H9 (cell line): ENCODE results near the gene SUMF1. TPM values are rescaled to one million over a fixed set of nuclear protein-coding genes. Genes with fewer than 3 reads are reported as not detected.

Source experiments
- DNase-seq: peaks from one replicate; pipeline ENCODE4 v3.0.0-alpha.2; 2017
- H2AFZ ChIP-seq: one replicate; pipeline ENCODE4 v1.6.1; 2013; ENCODE audit warnings: mild to moderate bottlenecking, low read length, control low read depth, moderate library complexity
- H2AK5ac ChIP-seq: 2 replicates; pipeline ENCODE4 v1.6.1; 2013; ENCODE audit warnings: low read length, control low read depth, mixed read lengths; ENCODE audit not compliant: insufficient read length
- H2BK120ac ChIP-seq: one replicate; pipeline ENCODE4 v1.6.1; 2013; ENCODE audit warnings: low read depth, mild to moderate bottlenecking, low read length, control low read depth, inconsistent platforms; ENCODE audit not compliant: poor library complexity, severe bottlenecking
- H2BK12ac ChIP-seq: 2 replicates; pipeline ENCODE4 v1.6.1; 2013; ENCODE audit warnings: low read length, control low read depth, mixed read lengths, low read depth; ENCODE audit not compliant: insufficient read length
- H2BK15ac ChIP-seq: 2 replicates; pipeline ENCODE4 v1.6.1; 2013; ENCODE audit warnings: low read depth, low read length, control low read depth
- H2BK20ac ChIP-seq: one replicate; pipeline ENCODE4 v1.6.1; 2013; ENCODE audit warnings: low read depth, mild to moderate bottlenecking, low read length, control low read depth, inconsistent platforms; ENCODE audit not compliant: poor library complexity, severe bottlenecking
- H2BK5ac ChIP-seq: 2 replicates; pipeline ENCODE4 v1.6.1; 2013; ENCODE audit warnings: low read length, control low read depth, mixed read lengths; ENCODE audit not compliant: insufficient read length
- H3K14ac ChIP-seq: 2 replicates; pipeline ENCODE4 v1.6.1; 2013; ENCODE audit warnings: low read length, control low read depth; ENCODE audit not compliant: insufficient read depth
- H3K18ac ChIP-seq: 2 replicates; pipeline ENCODE4 v1.6.1; 2013; ENCODE audit warnings: low read depth, mild to moderate bottlenecking, mixed read lengths, low read length, control low read depth; ENCODE audit not compliant: insufficient read length
- H3K23ac ChIP-seq: 2 replicates; pipeline ENCODE4 v1.6.1; 2013; ENCODE audit warnings: low read length, control low read depth, mixed read lengths, low read depth; ENCODE audit not compliant: insufficient read length
- H3K23me2 ChIP-seq: 2 replicates; pipeline ENCODE4 v1.6.1; 2013; ENCODE audit warnings: low read depth, mild to moderate bottlenecking, mixed read lengths, low read length, control low read depth; ENCODE audit not compliant: insufficient read length, poor library complexity, severe bottlenecking
- H3K27ac ChIP-seq: 2 replicates; pipeline ENCODE4 v1.5.1; 2013; ENCODE audit warnings: low read length, control low read depth, mixed read lengths, low read depth; ENCODE audit not compliant: insufficient read length
- H3K27me3 ChIP-seq: 2 replicates; pipeline ENCODE4 v1.6.1; 2013; ENCODE audit warnings: low read length, control low read depth, inconsistent platforms; ENCODE audit not compliant: insufficient read depth
- H3K4ac ChIP-seq: 2 replicates; pipeline ENCODE4 v1.6.1; 2013; ENCODE audit warnings: low read depth, mild to moderate bottlenecking, control low read depth, inconsistent platforms, low read length, moderate library complexity
- H3K4me1 ChIP-seq: 2 replicates; pipeline ENCODE4 v1.6.1; 2013; ENCODE audit warnings: low read length, control low read depth, inconsistent platforms; ENCODE audit not compliant: insufficient read depth
- H3K4me2 ChIP-seq: 2 replicates; pipeline ENCODE4 v1.6.1; 2013; ENCODE audit warnings: low read length, control low read depth, mixed read lengths; ENCODE audit not compliant: insufficient read length, insufficient read depth
- H3K56ac ChIP-seq: 2 replicates; pipeline ENCODE4 v1.6.1; 2013; ENCODE audit warnings: low read depth, mild to moderate bottlenecking, mixed read lengths, low read length, control low read depth; ENCODE audit not compliant: insufficient read length
- H3K79me1 ChIP-seq: 2 replicates; pipeline ENCODE4 v1.6.1; 2013; ENCODE audit warnings: low read depth, mild to moderate bottlenecking, moderate library complexity, low read length, control low read depth, inconsistent platforms; ENCODE audit not compliant: insufficient read depth, poor library complexity, severe bottlenecking
- H3K79me2 ChIP-seq: 2 replicates; pipeline ENCODE4 v1.6.1; 2013; ENCODE audit warnings: low read length, control low read depth, inconsistent platforms; ENCODE audit not compliant: insufficient read depth
- H3K9ac ChIP-seq: 2 replicates; pipeline ENCODE4 v1.6.1; 2013; ENCODE audit warnings: low read length, control low read depth, mixed read lengths; ENCODE audit not compliant: insufficient read length; ENCODE audit errors: extremely low read depth
- H3K9me3 ChIP-seq: one replicate; pipeline ENCODE4 v1.6.1; 2013; ENCODE audit warnings: low read depth, low read length, inconsistent platforms; ENCODE audit not compliant: control insufficient read depth
- H3T11ph ChIP-seq: one replicate; pipeline ENCODE4 v1.6.1; 2013; ENCODE audit warnings: mild to moderate bottlenecking, low read length, control low read depth, inconsistent platforms
- H4K20me1 ChIP-seq: one replicate; pipeline ENCODE4 v1.6.1; 2013; ENCODE audit not compliant: control insufficient read depth, insufficient read length, insufficient read depth
- H4K5ac ChIP-seq: 2 replicates; pipeline ENCODE4 v1.6.1; 2013; ENCODE audit warnings: low read depth, mild to moderate bottlenecking, mixed read lengths, low read length, control low read depth; ENCODE audit not compliant: insufficient read length
- H4K8ac ChIP-seq: replicated peaks from 2 replicates; pipeline ENCODE4 v1.6.1; 2013; ENCODE audit warnings: low read length, control low read depth, mixed read lengths, low read depth; ENCODE audit not compliant: insufficient read length
- H4K91ac ChIP-seq: 2 replicates; pipeline ENCODE4 v1.6.1; 2013; ENCODE audit warnings: low read depth, mild to moderate bottlenecking, moderate library complexity, mixed read lengths, low read length, control low read depth; ENCODE audit not compliant: insufficient read length
- H3K27ac Mint-ChIP-seq, 3 experiments: 2 replicates in 2 of 3; 3 replicates in 1 of 3; pipeline ENCODE4 v1.8.0; 2020 to 2021; ENCODE audit warnings: mixed read lengths in 3 of 3, mild to moderate bottlenecking in 1 of 3, moderate library complexity in 1 of 3
- H3K27me3 Mint-ChIP-seq: 2 replicates; pipeline ENCODE4 v1.8.0; 2021; ENCODE audit warnings: low read depth, mild to moderate bottlenecking, moderate library complexity, mixed read lengths
- H3K36me3 Mint-ChIP-seq, 3 experiments: 2 replicates in 2 of 3; 3 replicates in 1 of 3; pipeline ENCODE4 v1.8.0; 2020 to 2021; ENCODE audit warnings: low read depth in 3 of 3, mixed read lengths in 3 of 3; ENCODE audit not compliant: insufficient read depth in 1 of 3
- H3K4me1 Mint-ChIP-seq, 2 experiments: 2 replicates each; pipeline ENCODE4 v1.8.0; 2020; ENCODE audit warnings: mixed read lengths in 2 of 2
- H3K4me3 Mint-ChIP-seq, 2 experiments: 2 replicates in 1 of 2; 3 replicates in 1 of 2; pipeline ENCODE4 v1.8.0; 2020 to 2021; ENCODE audit warnings: mild to moderate bottlenecking in 2 of 2, mixed read lengths in 2 of 2, moderate library complexity in 1 of 2
- H3K9me3 Mint-ChIP-seq, 2 experiments: 2 replicates in 1 of 2; 3 replicates in 1 of 2; pipeline ENCODE4 v1.8.0; 2020; ENCODE audit warnings: mild to moderate bottlenecking in 2 of 2, mixed read lengths in 2 of 2, moderate library complexity in 1 of 2
- WGBS: extraction: QIAGEN DNeasy Blood & Tissue Kit; methylation state at CpG from one replicate; pipeline ENCODE4 v1.1.7; 2013; ENCODE audit warnings: missing lambda C conversion rate, low lambda C conversion rate, mixed read lengths; ENCODE audit not compliant: insufficient read length; ENCODE audit errors: extremely low coverage; 5-methylcytosine and 5-hydroxymethylcytosine counted together
- total RNA-seq: library from RNA; stranded (reverse); gene quantifications from 2 replicates; pipeline ENCODE4 v1.2.1, GENCODE V29; 2021
- TF ChIP-seq, protein P1 (sequence below): fragments of 200-600 bp; sonication (generic); conservative IDR thresholded peaks from 3 replicates; pipeline ENCODE4 v1.8.0; 2021; ENCODE audit warnings: antibody characterized with exemption, mild to moderate bottlenecking

The SUMF1 gene
- total RNA-seq, 1 experiment from 2014 or later: 9.5 TPM

DNA sequence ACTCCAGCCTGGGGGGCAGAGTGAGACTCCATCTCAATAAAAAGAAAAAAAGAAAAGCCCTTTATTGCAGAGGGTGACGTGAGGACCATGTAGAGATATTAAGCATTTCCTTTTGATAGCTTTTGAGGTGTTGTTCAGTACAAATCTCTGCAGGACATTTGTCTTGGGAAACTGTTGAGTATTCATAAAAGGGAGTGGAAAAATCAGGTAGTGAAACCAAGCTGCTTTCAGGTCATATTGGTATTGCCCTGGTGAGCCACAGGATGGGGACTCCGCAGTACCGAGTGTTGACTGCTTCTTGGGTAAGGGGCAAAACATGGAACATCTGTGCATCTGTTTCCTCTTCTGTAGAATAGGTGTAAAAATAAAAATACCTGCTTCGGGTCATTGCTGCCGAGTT, 36.0 kb upstream of the SUMF1 start:
- no peaks in the 10 kb centered on the region for H3K79me1 ChIP-seq
- no peak overlapping the region for H3K4ac ChIP-seq
- H4K5ac ChIP-seq: no peak overlapping the region
- no peak overlapping the region for H3K14ac ChIP-seq
- H3K4me2 ChIP-seq: no peak overlapping the region
- no peaks in the 10 kb centered on the region for H3K27me3 ChIP-seq
- H2AK5ac ChIP-seq: no peak overlapping the region
- H3K9ac ChIP-seq: no peak overlapping the region
- no peak overlapping the region for H2BK12ac ChIP-seq
- H4K91ac ChIP-seq: no peak overlapping the region
- Mint-ChIP-seq H3K36me3 (no peaks in the 10 kb centered on the region), H3K9me3 (no peaks in the 10 kb centered on the region), H3K4me3 (no peak overlapping the region), H3K27ac (no peak overlapping the region; a peak in 1 of 7 replicates), H3K4me1 (peaks cover 0 to 14% of the 10 kb centered on the region in 2 experiments; a peak in 2 of 4 replicates), H3K27me3 (no peaks in the 10 kb centered on the region; the same call in 1 of the 2 replicates)
- no peaks in the 10 kb centered on the region for H3K79me2 ChIP-seq
- H3T11ph ChIP-seq: no peak overlapping the region
- no peak overlapping the region for H2BK5ac ChIP-seq
- no peak overlapping the region for H2BK15ac ChIP-seq
- no peaks in the 10 kb centered on the region for H4K20me1 ChIP-seq
- no peak overlapping the region for H3K27ac ChIP-seq
- TF ChIP-seq, protein P1, sequence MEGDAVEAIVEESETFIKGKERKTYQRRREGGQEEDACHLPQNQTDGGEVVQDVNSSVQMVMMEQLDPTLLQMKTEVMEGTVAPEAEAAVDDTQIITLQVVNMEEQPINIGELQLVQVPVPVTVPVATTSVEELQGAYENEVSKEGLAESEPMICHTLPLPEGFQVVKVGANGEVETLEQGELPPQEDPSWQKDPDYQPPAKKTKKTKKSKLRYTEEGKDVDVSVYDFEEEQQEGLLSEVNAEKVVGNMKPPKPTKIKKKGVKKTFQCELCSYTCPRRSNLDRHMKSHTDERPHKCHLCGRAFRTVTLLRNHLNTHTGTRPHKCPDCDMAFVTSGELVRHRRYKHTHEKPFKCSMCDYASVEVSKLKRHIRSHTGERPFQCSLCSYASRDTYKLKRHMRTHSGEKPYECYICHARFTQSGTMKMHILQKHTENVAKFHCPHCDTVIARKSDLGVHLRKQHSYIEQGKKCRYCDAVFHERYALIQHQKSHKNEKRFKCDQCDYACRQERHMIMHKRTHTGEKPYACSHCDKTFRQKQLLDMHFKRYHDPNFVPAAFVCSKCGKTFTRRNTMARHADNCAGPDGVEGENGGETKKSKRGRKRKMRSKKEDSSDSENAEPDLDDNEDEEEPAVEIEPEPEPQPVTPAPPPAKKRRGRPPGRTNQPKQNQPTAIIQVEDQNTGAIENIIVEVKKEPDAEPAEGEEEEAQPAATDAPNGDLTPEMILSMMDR: no peak
- H2BK120ac ChIP-seq: no peak overlapping the region
- no peak overlapping the region for H2BK20ac ChIP-seq
- no peak overlapping the region for H3K56ac ChIP-seq
- no peak overlapping the region for H3K18ac ChIP-seq
- no peaks in the 10 kb centered on the region for H3K9me3 ChIP-seq
- no peaks in the 10 kb centered on the region for H3K4me1 ChIP-seq
- no peak overlapping the region for H2AFZ ChIP-seq
- no peaks in the 10 kb centered on the region for H3K23me2 ChIP-seq
- WGBS: no CpG with 5 or more reads among the region's 5 CpGs
- no peak for DNase-seq
- H4K8ac ChIP-seq: no peak overlapping the region
- H3K23ac ChIP-seq: no peak overlapping the region
